A549 treated with CORT108297 at 1 μM for 4 hours (cell line): Measurements from ENCODE around the gene ANKRD65. TPM values are rescaled to one million over a fixed set of nuclear protein-coding genes. Genes with fewer than 3 reads are reported as not detected.

Experiments
- total RNA-seq: library from RNA; stranded (reverse); fragments of 200-300 nt; extraction: Qiagen RNA extraction; gene quantifications from 5 replicates; pipeline ENCODE4 v1.2.3, GENCODE V29; 2022

Gene ANKRD65
- 0.04 to 0.07 TPM (median 0.06 TPM) in 4 of 5 replicates, not detected in the other for total RNA-seq

DNA sequence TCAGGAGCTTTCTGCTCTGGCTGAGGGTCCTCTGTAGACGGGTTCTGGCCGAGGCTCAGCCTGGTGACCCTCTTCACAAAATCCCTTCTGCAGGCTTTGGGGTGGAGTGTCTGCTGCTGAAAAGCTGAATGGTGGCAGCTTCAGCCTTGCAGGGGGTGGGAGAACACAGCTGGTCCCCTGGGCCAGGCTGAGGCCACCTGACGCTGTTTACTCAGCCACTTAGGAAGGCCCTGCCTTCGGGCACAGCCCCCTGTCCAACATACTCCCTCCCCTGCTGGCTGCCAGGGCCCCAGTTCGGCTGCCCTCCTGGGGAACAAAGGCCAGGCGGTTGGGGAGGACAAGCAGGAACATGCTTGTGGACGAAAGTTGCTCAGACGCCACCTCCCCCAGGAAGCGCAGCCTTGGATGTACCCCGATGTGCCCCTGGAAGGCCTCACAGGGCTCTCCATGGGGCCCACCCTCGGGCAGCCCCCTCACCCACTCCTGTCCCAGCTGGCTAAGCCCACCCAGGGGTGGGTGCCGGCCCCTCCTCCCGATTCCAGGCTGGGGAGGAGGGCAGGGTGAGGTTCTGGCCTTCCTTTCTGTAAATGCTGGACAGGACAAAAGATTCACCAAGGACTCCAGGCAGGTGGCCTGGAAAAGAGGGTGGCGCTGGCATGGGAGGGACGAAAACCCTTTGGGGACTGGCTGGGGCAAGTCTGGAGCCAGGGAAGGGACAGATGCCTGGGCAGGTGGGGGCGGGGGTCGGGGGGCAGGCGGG is at the start of gene ANKRD65:
ANKRD65 (minus strand) TSS at position 130 of the 760 bp plus-strand sequence. CDS start 271 bp downstream, outside the sequence.

DNA sequence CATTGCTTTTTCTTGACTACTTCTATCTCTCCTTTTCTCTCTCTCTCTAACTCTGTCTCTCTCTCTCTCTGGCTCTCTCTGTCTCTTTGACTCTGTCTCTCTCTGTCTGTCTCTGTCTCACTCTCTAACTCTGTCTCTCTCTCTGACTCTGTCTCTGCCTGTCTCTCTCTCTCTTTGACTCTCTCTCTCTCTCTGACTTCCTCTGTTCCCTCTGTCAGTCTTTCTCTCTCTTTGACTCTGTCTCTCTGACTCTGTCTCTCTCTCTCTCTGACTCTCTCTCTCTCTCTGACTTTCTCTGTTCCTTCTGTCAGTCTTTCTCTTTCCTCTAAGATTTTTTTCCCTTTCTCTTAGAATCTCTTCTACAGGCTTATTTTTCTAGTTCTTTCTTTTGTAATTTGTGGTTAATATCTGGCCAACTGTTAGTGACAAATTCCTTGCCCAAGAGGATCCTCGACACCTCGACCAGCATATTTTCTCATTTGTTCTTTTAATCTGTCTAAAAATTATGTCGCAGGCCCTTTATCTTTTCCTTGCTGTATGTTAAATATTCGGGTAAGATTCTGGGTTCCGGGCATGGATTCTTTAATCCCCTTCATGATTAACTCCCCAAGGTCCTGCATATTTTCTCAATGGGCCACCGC is 28.1 kb upstream of the ANKRD65 start, which contains the start of gene ATAD3C:
ATAD3C (plus strand) TSS at position 591 of the 641 bp plus-strand sequence. CDS start 995 bp downstream, outside the sequence.

DNA sequence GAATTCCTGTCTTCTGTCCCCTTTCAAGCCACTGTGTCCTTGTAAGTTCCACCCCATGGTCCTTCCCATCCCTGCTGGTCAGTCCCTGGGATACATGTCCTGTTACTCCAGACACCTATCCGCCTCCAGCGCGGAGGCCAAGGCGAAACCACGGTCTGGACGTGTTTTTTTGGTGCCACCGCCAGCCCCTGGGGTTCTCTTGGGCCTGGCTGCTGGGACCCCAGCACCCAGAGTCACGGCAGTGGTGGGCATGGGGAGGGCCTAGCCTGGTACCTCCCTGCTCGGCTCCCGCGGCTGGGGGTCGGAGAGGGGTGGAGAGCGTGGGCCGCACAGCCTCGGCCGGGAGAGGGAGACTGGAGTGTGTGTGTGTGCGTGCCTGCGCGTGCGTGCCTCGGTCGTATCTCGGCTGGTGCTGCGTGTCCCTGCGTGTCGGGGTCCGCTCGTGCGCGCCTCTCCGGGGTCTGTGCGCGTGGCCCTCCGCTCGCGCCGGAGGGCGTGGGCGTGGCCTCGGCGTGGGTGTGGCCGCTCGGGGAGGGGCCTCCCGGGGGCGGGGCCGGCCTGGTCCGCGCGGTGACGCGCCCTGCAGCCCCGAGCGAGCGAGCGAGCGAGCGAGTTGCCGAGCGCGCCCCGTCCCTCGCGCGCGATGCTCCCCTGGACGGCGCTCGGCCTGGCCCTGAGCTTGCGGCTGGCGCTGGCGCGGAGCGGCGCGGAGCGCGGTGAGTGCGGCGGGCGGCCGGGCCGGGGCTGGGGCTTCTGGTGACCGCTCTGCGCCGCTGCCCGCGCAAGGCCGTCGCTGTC is 14.2 kb upstream of the ANKRD65 start, which contains the start of gene VWA1:
VWA1 (plus strand) TSS at position 585 of the 798 bp plus-strand sequence; CDS start at position 644, 59 bp downstream.

DNA sequence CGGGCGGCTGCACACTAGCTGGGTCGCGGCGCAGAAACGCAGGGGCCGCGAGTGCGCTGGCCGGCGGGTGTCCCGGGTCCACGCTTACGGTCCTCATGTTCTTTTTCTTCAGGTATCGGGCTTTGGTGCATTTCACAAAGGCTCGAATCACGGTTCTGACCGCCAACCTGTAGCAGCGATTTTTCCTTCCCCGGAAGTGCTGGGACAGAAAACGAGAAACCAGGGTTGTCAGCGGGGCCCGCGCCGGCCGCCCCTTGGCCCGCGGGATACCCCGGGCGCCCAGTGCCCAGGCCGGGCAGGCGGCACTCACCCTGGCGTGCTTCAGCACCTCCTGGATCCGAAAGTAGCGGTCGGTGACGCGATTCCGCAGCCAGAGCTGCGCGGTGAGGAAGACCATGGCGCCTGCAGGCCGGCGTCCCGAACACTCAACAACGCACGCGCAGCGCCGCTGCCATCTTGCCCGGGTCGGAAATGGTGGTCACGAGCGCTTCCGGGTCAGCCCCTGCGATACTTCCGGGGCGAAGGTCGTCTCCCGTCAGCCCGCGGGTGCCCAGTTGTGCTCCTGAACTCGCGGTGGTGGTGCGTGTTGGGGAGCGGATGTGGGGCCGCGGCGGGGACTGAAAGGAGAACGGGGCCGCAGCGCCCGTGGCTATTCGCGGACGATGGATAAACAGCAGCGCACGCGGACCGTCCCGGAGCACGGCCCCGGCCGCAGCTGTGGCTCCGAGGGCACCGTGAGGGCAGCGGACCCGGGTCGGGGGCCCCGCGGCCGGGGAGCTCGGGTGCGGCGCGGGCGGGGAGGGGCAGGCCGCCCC is 14.0 kb downstream of the ANKRD65 start, which contains the start of gene MRPL20:
MRPL20 (minus strand) TSS at position 473 of the 815 bp plus-strand sequence; CDS start at position 397, 76 bp downstream.

DNA sequence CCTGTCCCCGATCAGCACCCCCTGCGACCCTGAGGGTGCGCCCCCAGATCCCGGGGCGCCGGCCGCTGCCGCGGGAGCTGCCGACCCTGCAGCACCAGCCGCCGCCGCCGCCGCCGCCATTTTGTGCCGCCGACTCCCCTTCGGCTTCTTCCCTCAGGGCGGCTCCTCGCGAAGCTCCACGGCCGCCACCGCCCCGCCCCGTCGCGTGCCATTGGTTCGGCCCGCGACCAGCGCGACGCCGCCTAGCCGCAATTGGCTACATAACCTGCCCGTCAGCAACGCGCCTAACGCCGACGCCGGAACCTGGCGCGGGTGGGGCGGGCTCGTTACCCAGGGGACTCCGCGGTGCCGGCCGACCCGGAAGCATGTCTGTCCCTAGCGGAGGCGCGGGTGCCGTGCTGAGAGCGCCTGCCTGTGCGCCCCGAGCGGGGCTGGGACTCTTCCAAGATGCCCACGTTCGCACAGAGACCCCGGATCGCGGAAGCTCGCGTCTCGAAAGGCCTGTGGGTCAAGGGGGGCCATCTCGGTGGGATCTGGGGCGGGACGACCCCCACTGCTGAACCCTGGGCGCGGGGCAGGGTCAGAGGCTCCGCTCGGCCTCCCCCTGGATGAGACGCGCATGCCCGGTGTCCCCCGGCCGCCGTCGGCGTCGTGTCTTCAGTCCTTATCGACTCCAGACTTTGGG is 21.7 kb downstream of the ANKRD65 start, which contains the start of gene CCNL2:
CCNL2 (minus strand) TSS at position 149 of the 685 bp plus-strand sequence; CDS start at position 120, 29 bp downstream.

DNA sequence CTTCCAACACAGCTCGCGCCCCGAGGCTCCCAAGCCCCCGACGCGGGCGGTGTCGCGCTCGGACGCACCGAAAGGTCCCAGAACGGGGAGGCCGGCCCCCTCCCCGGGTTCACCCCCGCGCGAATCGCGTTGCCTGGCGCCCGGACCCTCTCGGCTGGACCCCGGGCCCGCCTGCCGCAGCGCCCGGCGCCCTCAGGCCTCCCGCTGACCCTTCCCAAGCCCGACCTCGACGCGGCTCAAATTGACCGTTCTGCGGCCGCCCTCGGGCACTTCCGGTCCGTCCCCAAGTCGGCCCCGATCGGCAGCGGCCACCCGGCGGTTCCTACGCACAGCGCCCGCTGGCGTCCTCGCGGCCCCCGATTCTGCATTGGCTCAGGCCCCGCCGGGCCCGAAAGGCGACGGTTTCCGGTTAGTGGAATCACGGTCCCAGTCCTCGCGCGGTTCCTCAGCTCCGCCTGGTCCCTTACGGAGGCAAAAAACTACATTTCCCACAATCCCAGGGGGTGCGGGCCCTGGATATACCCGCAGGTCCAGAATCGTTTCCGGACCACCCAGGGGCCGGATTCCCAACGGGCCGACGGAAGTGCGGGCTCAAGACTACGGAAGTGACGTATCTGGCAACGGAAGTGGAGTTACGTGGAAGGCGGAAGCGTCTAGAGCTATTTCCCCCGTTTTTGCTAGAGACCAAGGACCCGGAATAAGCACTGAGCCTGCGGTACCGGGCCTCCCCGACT is 46.0 kb downstream of the ANKRD65 start, which contains the start of gene AURKAIP1:
AURKAIP1 (minus strand) TSS at position 279 of the 734 bp plus-strand sequence. CDS start 451 bp downstream, outside the sequence.

Other genes starting within 250 kb of the ANKRD65 start
- not detected in 5 replicates for gene TTLL10, start 247.4 kb downstream of the ANKRD65 start, total RNA-seq
- 0.11 to 0.25 TPM (median 0.15 TPM) in 3 of 5 replicates, not detected in the others for gene TNFRSF18, start 214.7 kb downstream of the ANKRD65 start, total RNA-seq
- 0.07 to 0.18 TPM (median 0.13 TPM) in 4 of 5 replicates, not detected in the other for gene TNFRSF4, start 207.1 kb downstream of the ANKRD65 start, total RNA-seq
- gene SDF4, start 189.3 kb downstream of the ANKRD65 start, total RNA-seq = 108 to 138 TPM (median 133 TPM) in 5 replicates
- gene B3GALT6, start 189.0 kb downstream of the ANKRD65 start, total RNA-seq = 10.8 to 22.2 TPM (median 19.5 TPM) in 5 replicates
- gene C1QTNF12, start 174.6 kb downstream of the ANKRD65 start, total RNA-seq = 1.4 to 2.3 TPM (median 1.8 TPM) in 5 replicates
- gene UBE2J2, start 147.4 kb downstream of the ANKRD65 start, total RNA-seq = 38.8 to 48.3 TPM (median 46.8 TPM) in 5 replicates
- gene SCNN1D, start 140.8 kb downstream of the ANKRD65 start, total RNA-seq = 0.70 to 1.7 TPM (median 1.3 TPM) in 5 replicates
- 10.6 to 21.4 TPM (median 20.6 TPM) in 5 replicates for gene ACAP3, start 113.3 kb downstream of the ANKRD65 start, total RNA-seq
- gene PUSL1, start 112.7 kb downstream of the ANKRD65 start, total RNA-seq = 17.0 to 27.7 TPM (median 26.5 TPM) in 5 replicates
- 42.4 to 66.0 TPM (median 63.3 TPM) in 5 replicates for gene INTS11, start 96.6 kb downstream of the ANKRD65 start, total RNA-seq
- 15.8 to 23.0 TPM (median 21.1 TPM) in 5 replicates for gene CPTP, start 96.5 kb downstream of the ANKRD65 start, total RNA-seq
- 0.12 to 0.17 TPM (median 0.14 TPM) in 5 replicates for gene TAS1R3, start 90.0 kb downstream of the ANKRD65 start, total RNA-seq
- 46.8 to 86.9 TPM (median 77.1 TPM) in 5 replicates for gene DVL1, start 71.9 kb downstream of the ANKRD65 start, total RNA-seq
- gene MXRA8, start 62.7 kb downstream of the ANKRD65 start, total RNA-seq = 0.07 to 0.29 TPM (median 0.27 TPM) in 5 replicates
- 103 to 195 TPM (median 175 TPM) in 5 replicates for gene AURKAIP1, start 46.1 kb downstream of the ANKRD65 start, total RNA-seq
- gene CCNL2, start 21.9 kb downstream of the ANKRD65 start, total RNA-seq = 37.8 to 63.9 TPM (median 59.4 TPM) in 5 replicates
- 128 to 150 TPM (median 137 TPM) in 5 replicates for gene MRPL20, start 14.0 kb downstream of the ANKRD65 start, total RNA-seq
- gene VWA1, start 14.4 kb upstream of the ANKRD65 start, total RNA-seq = 4.1 to 18.3 TPM (median 15.7 TPM) in 5 replicates
- not detected in 5 replicates for gene ATAD3C, start 28.4 kb upstream of the ANKRD65 start, total RNA-seq
- 1.2 to 3.5 TPM (median 3.1 TPM) in 5 replicates for gene ATAD3B, start 50.5 kb upstream of the ANKRD65 start, total RNA-seq
- 28.8 to 40.6 TPM (median 38.0 TPM) in 5 replicates for gene ATAD3A, start 90.9 kb upstream of the ANKRD65 start, total RNA-seq
- 0.37 to 0.80 TPM (median 0.47 TPM) in 5 replicates for gene TMEM240, start 119.3 kb upstream of the ANKRD65 start, total RNA-seq
- 96.0 to 109 TPM (median 104 TPM) in 5 replicates for gene SSU72, start 153.6 kb upstream of the ANKRD65 start, total RNA-seq
- 5.8 to 9.6 TPM (median 9.2 TPM) in 5 replicates for gene FNDC10, start 178.9 kb upstream of the ANKRD65 start, total RNA-seq
- gene MIB2, start 194.2 kb upstream of the ANKRD65 start, total RNA-seq = 10.5 to 23.6 TPM (median 21.4 TPM) in 5 replicates
- 0.30 to 0.73 TPM (median 0.60 TPM) in 5 replicates for gene MMP23B, start 210.9 kb upstream of the ANKRD65 start, total RNA-seq
- 24.4 to 27.5 TPM (median 27.0 TPM) in 5 replicates for gene CDK11B, start 237.7 kb upstream of the ANKRD65 start, total RNA-seq